DMS153 treated with DMSO at 0.1 percent for 48 hours (cell line): ENCODE data around the gene CAMK2G.
"Not testable (repeated sequence)": the region's sequence is repeated elsewhere in the genome, so short reads cannot be mapped to it uniquely, and the experiment has no call there.

Experiments
- DNase-seq: peaks from one replicate; lab custom pipeline; 2025; ENCODE audit not compliant: unreplicated experiment; lab: John Stamatoyannopoulos, UW

The CAMK2G gene

GRCh38 chr10:73905256-73906020 is 31.1 kb upstream of the CAMK2G start:
- DNase-seq: no peak

- no peak for DNase-seq
These were observed 28.0 kb upstream of the CAMK2G start for GRCh38 chr10:73902351-73902750.

- no peak for DNase-seq
These were observed 26.9 kb upstream of the CAMK2G start for GRCh38 chr10:73901261-73901660.

- DNase-seq: no peak
These were observed 25.7 kb upstream of the CAMK2G start for GRCh38 chr10:73900064-73900463.

- DNase-seq: no peak
These were observed 25.1 kb upstream of the CAMK2G start for GRCh38 chr10:73899423-73899822.

- DNase-seq: no peak
These were observed 24.5 kb upstream of the CAMK2G start for GRCh38 chr10:73898730-73899410.

GRCh38 chr10:73897693-73898092 is 23.3 kb upstream of the CAMK2G start:
- DNase-seq: no peak

GRCh38 chr10:73895381-73895780 is 21.0 kb upstream of the CAMK2G start:
- DNase-seq: not testable (repeated sequence)

GRCh38 chr10:73894245-73894971 is 20.1 kb upstream of the CAMK2G start:
- no peak for DNase-seq

GRCh38 chr10:73893426-73893825 is 19.1 kb upstream of the CAMK2G start:
- DNase-seq: no peak

- DNase-seq: no peak
These were observed 18.1 kb upstream of the CAMK2G start for GRCh38 chr10:73892310-73893030.

GRCh38 chr10:73891540-73891939 is 17.2 kb upstream of the CAMK2G start:
- no peak for DNase-seq

GRCh38 chr10:73890830-73891229 is 16.5 kb upstream of the CAMK2G start:
- DNase-seq: not testable (repeated sequence)

- DNase-seq: no peak
These were observed 15.9 kb upstream of the CAMK2G start for GRCh38 chr10:73890261-73890660.

GRCh38 chr10:73889416-73889815 is 15.1 kb upstream of the CAMK2G start:
- DNase-seq: not testable (repeated sequence)

- peak; percentile 84 for DNase-seq
These were observed 14.7 kb upstream of the CAMK2G start for GRCh38 chr10:73889014-73889413.

- peak; percentile 46 for DNase-seq
These were observed 14.2 kb upstream of the CAMK2G start for GRCh38 chr10:73888514-73888913.

- peak; percentile 23 for DNase-seq
These were observed 13.1 kb upstream of the CAMK2G start for GRCh38 chr10:73887294-73888039.

- DNase-seq: no peak
These were observed 12.4 kb upstream of the CAMK2G start for GRCh38 chr10:73886661-73887293.

- DNase-seq: peak; percentile 60
These were observed 11.8 kb upstream of the CAMK2G start for GRCh38 chr10:73886085-73886529.
